ENCODE measurements around the gene TBC1D17.

TBC1D17 gene

GRCh38 chr19:49881186-49881585 is 3.7 kb downstream of the TBC1D17 start:
- no peak overlapping the region for H3K9ac ChIP-seq (ENCODE audit: low read length)
- no peaks in the 10 kb centered on the region for H3K9me3 ChIP-seq (ENCODE audit: control insufficient read depth, insufficient read depth, low read depth, low read length)
- H3K27me3 ChIP-seq (ENCODE audit: control insufficient read depth, insufficient read depth, low read length): no peaks in the 10 kb centered on the region
- H3K4me1 ChIP-seq (ENCODE audit: control insufficient read depth, insufficient read depth, low read length): peaks cover 8% of the 10 kb centered on the region; the same call in 1 of the 2 replicates
- H3K4me3 ChIP-seq (ENCODE audit: low read depth, low read length): no peak overlapping the region
- no peak overlapping the region for H3K27ac ChIP-seq (ENCODE audit: low read depth, low read length)
- H3K36me3 ChIP-seq (ENCODE audit: control insufficient read depth, insufficient read depth, low read length): peaks cover 70% of the 10 kb centered on the region

- H3K36me3 ChIP-seq (ENCODE audit: control insufficient read depth, insufficient read depth, low read length): peaks cover 73% of the 10 kb centered on the region
- no peaks in the 10 kb centered on the region for H3K9me3 ChIP-seq (ENCODE audit: control insufficient read depth, insufficient read depth, low read depth, low read length)
- H3K27ac ChIP-seq (ENCODE audit: low read depth, low read length): no peak overlapping the region
- H3K4me3 ChIP-seq (ENCODE audit: low read depth, low read length): no peak overlapping the region
- no peak overlapping the region for H3K9ac ChIP-seq (ENCODE audit: low read length)
- H3K27me3 ChIP-seq (ENCODE audit: control insufficient read depth, insufficient read depth, low read length): no peaks in the 10 kb centered on the region
- peaks cover 8% of the 10 kb centered on the region; the same call in 1 of the 2 replicates for H3K4me1 ChIP-seq (ENCODE audit: control insufficient read depth, insufficient read depth, low read length)
Measured at GRCh38 chr19:49881672-49882394, 4.3 kb downstream of the TBC1D17 start.

GRCh38 chr19:49882643-49883042 is 5.1 kb downstream of the TBC1D17 start:
- peaks cover 76% of the 10 kb centered on the region for H3K36me3 ChIP-seq (ENCODE audit: control insufficient read depth, insufficient read depth, low read length)
- no peak overlapping the region for H3K4me3 ChIP-seq (ENCODE audit: low read depth, low read length)
- no peak overlapping the region for H3K9ac ChIP-seq (ENCODE audit: low read length)
- no peaks in the 10 kb centered on the region for H3K9me3 ChIP-seq (ENCODE audit: control insufficient read depth, insufficient read depth, low read depth, low read length)
- H3K27ac ChIP-seq (ENCODE audit: low read depth, low read length): no peak overlapping the region
- no peaks in the 10 kb centered on the region for H3K27me3 ChIP-seq (ENCODE audit: control insufficient read depth, insufficient read depth, low read length)
- H3K4me1 ChIP-seq (ENCODE audit: control insufficient read depth, insufficient read depth, low read length): peaks cover 8% of the 10 kb centered on the region; the same call in 1 of the 2 replicates

GRCh38 chr19:49883094-49883493 is 5.6 kb downstream of the TBC1D17 start:
- no peaks in the 10 kb centered on the region for H3K27me3 ChIP-seq (ENCODE audit: control insufficient read depth, insufficient read depth, low read length)
- H3K27ac ChIP-seq (ENCODE audit: low read depth, low read length): no peak overlapping the region
- no peak overlapping the region for H3K9ac ChIP-seq (ENCODE audit: low read length)
- peaks cover 8% of the 10 kb centered on the region; the same call in 1 of the 2 replicates for H3K4me1 ChIP-seq (ENCODE audit: control insufficient read depth, insufficient read depth, low read length)
- peaks cover 76% of the 10 kb centered on the region for H3K36me3 ChIP-seq (ENCODE audit: control insufficient read depth, insufficient read depth, low read length)
- no peak overlapping the region for H3K4me3 ChIP-seq (ENCODE audit: low read depth, low read length)
- no peaks in the 10 kb centered on the region for H3K9me3 ChIP-seq (ENCODE audit: control insufficient read depth, insufficient read depth, low read depth, low read length)

GRCh38 chr19:49884109-49884508 is 6.6 kb downstream of the TBC1D17 start:
- H3K9ac ChIP-seq (ENCODE audit: low read length): no peak overlapping the region
- H3K27me3 ChIP-seq (ENCODE audit: control insufficient read depth, insufficient read depth, low read length): peaks cover 1% of the 10 kb centered on the region; the same call in 1 of the 2 replicates
- no peak overlapping the region for H3K27ac ChIP-seq (ENCODE audit: low read depth, low read length)
- H3K4me1 ChIP-seq (ENCODE audit: control insufficient read depth, insufficient read depth, low read length): peaks cover under 1% of the 10 kb centered on the region; the same call in 1 of the 2 replicates
- no peaks in the 10 kb centered on the region for H3K9me3 ChIP-seq (ENCODE audit: control insufficient read depth, insufficient read depth, low read depth, low read length)
- H3K36me3 ChIP-seq (ENCODE audit: control insufficient read depth, insufficient read depth, low read length): peaks cover 72% of the 10 kb centered on the region
- H3K4me3 ChIP-seq (ENCODE audit: low read depth, low read length): no peak overlapping the region

- Histone ChIP-seq H3K9ac (ENCODE audit: low read length) (no peak overlapping the region), H3K27ac (ENCODE audit: low read depth, low read length) (no peak overlapping the region), H3K36me3 (ENCODE audit: control insufficient read depth, insufficient read depth, low read length) (peaks cover 67% of the 10 kb centered on the region), H3K4me1 (ENCODE audit: control insufficient read depth, insufficient read depth, low read length) (no peaks in the 10 kb centered on the region), H3K27me3 (ENCODE audit: control insufficient read depth, insufficient read depth, low read length) (peaks cover 7% of the 10 kb centered on the region; the same call in 1 of the 2 replicates), H3K9me3 (ENCODE audit: control insufficient read depth, insufficient read depth, low read depth, low read length) (no peaks in the 10 kb centered on the region), H3K4me3 (ENCODE audit: low read depth, low read length) (no peak overlapping the region)
Measured at GRCh38 chr19:49884760-49885159, 7.3 kb downstream of the TBC1D17 start.

- Histone ChIP-seq H3K4me3 (ENCODE audit: low read depth, low read length) (no peak overlapping the region), H3K9ac (ENCODE audit: low read length) (no peak overlapping the region), H3K9me3 (ENCODE audit: control insufficient read depth, insufficient read depth, low read depth, low read length) (no peaks in the 10 kb centered on the region), H3K27ac (ENCODE audit: low read depth, low read length) (no peak overlapping the region), H3K4me1 (ENCODE audit: control insufficient read depth, insufficient read depth, low read length) (peaks cover 4% of the 10 kb centered on the region; the same call in 1 of the 2 replicates), H3K36me3 (ENCODE audit: control insufficient read depth, insufficient read depth, low read length) (peaks cover 44% of the 10 kb centered on the region), H3K27me3 (ENCODE audit: control insufficient read depth, insufficient read depth, low read length) (peaks cover 10% of the 10 kb centered on the region)
Measured at GRCh38 chr19:49887037-49887664, 9.6 kb downstream of the TBC1D17 start.

- Histone ChIP-seq H3K4me3 (ENCODE audit: low read depth, low read length) (no peak overlapping the region), H3K27ac (ENCODE audit: low read depth, low read length) (no peak overlapping the region)
Measured at GRCh38 chr19:49887665-49888509, 10.4 kb downstream of the TBC1D17 start.

GRCh38 chr19:49888510-49888824 is 11.0 kb downstream of the TBC1D17 start:
- Histone ChIP-seq H3K36me3 (ENCODE audit: control insufficient read depth, insufficient read depth, low read length) (peaks cover 31% of the 10 kb centered on the region), H3K4me3 (ENCODE audit: low read depth, low read length) (no peak overlapping the region), H3K9ac (ENCODE audit: low read length) (no peak overlapping the region), H3K9me3 (ENCODE audit: control insufficient read depth, insufficient read depth, low read depth, low read length) (no peaks in the 10 kb centered on the region), H3K27ac (ENCODE audit: low read depth, low read length) (no peak overlapping the region), H3K4me1 (ENCODE audit: control insufficient read depth, insufficient read depth, low read length) (peaks cover 4% of the 10 kb centered on the region; the same call in 1 of the 2 replicates), H3K27me3 (ENCODE audit: control insufficient read depth, insufficient read depth, low read length) (peaks cover 19% of the 10 kb centered on the region)

More at GRCh38 chr19:49887665-49888509, 10.4 kb downstream of the TBC1D17 start:
- H3K27me3 ChIP-seq (ENCODE audit: control insufficient read depth, insufficient read depth, low read length): peaks cover 15% of the 10 kb centered on the region
- no peak overlapping the region for H3K9ac ChIP-seq (ENCODE audit: low read length)
- H3K9me3 ChIP-seq (ENCODE audit: control insufficient read depth, insufficient read depth, low read depth, low read length): no peaks in the 10 kb centered on the region
- peaks cover 4% of the 10 kb centered on the region; the same call in 1 of the 2 replicates for H3K4me1 ChIP-seq (ENCODE audit: control insufficient read depth, insufficient read depth, low read length)
- peaks cover 37% of the 10 kb centered on the region for H3K36me3 ChIP-seq (ENCODE audit: control insufficient read depth, insufficient read depth, low read length)

- Histone ChIP-seq H3K27me3 (ENCODE audit: control insufficient read depth, insufficient read depth, low read length) (peaks cover 19% of the 10 kb centered on the region), H3K9ac (ENCODE audit: low read length) (no peak overlapping the region), H3K27ac (ENCODE audit: low read depth, low read length) (no peak overlapping the region), H3K4me3 (ENCODE audit: low read depth, low read length) (no peak overlapping the region), H3K4me1 (ENCODE audit: control insufficient read depth, insufficient read depth, low read length) (peaks cover 4% of the 10 kb centered on the region; the same call in 1 of the 2 replicates), H3K9me3 (ENCODE audit: control insufficient read depth, insufficient read depth, low read depth, low read length) (no peaks in the 10 kb centered on the region), H3K36me3 (ENCODE audit: control insufficient read depth, insufficient read depth, low read length) (peaks cover 24% of the 10 kb centered on the region)
Measured at GRCh38 chr19:49889038-49889686, 11.7 kb downstream of the TBC1D17 start.
